IPS-18c (cell line): Measurements from ENCODE around the gene MPHOSPH10.
"Not testable (repeated sequence)": the region's sequence is repeated elsewhere in the genome, so short reads cannot be mapped to it uniquely, and the experiment has no call there.

Source experiments
- H3K4me3 ChIP-seq: 2 replicates; pipeline ENCODE4 v1.7.0; 2013; ENCODE audit warnings: low read depth, mild to moderate bottlenecking, low read length, moderate library complexity; ENCODE audit not compliant: insufficient read depth
- H3K9me3 ChIP-seq: one replicate; pipeline ENCODE4 v1.6.1; 2013; ENCODE audit warnings: mild to moderate bottlenecking, low read length, moderate library complexity; ENCODE audit not compliant: control insufficient read depth, insufficient read depth

The MPHOSPH10 gene

DNA sequence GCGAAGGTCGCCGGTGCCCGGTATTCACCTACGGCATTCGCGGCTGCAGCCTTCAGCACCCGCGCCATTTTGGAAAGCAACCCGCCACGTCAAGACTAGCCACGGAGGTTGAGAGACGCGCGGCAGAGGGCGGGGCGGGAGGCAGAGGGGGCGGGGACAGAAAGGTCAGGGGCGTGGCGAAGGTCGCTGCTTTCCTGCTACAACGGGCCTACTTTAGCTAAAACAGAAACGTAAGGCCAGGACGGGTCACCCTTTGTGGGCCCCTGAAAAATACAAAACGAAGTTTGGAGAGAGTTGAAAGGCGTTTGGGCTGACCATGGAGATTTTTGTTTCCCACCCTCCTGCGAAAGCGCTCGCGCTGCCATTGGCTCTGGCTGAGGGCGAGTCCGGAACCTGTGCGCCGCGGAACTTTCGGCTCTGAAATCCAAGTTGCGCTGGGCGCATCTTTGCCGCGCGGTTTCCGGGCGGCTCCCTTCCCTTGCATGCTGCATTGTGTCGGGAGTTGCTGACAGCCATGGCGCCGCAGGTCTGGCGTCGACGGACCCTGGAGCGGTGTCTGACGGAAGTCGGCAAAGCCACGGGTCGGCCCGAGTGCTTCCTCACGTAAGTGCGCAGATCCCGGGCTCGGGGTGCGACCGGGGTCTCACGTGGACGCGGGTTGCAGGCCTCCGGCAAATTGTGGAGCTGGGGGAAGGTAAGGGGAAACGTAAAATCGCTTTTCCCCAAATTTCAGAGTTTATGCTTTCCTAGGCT is at the start of gene MPHOSPH10, which contains the start of gene MCEE:
Gene MPHOSPH10 (plus strand): TSS at position 483 of the 753 bp plus-strand sequence. CDS start 32 bp downstream, at position 515.
Gene MCEE (minus strand): TSS at position 78 of the 753 bp plus-strand sequence. CDS start 10 bp downstream, at position 68.
- H3K9me3 ChIP-seq = no peaks in the 10 kb centered on the region
- peak within 1 kb of the TSS; percentile 97 for H3K4me3 ChIP-seq

DNA sequence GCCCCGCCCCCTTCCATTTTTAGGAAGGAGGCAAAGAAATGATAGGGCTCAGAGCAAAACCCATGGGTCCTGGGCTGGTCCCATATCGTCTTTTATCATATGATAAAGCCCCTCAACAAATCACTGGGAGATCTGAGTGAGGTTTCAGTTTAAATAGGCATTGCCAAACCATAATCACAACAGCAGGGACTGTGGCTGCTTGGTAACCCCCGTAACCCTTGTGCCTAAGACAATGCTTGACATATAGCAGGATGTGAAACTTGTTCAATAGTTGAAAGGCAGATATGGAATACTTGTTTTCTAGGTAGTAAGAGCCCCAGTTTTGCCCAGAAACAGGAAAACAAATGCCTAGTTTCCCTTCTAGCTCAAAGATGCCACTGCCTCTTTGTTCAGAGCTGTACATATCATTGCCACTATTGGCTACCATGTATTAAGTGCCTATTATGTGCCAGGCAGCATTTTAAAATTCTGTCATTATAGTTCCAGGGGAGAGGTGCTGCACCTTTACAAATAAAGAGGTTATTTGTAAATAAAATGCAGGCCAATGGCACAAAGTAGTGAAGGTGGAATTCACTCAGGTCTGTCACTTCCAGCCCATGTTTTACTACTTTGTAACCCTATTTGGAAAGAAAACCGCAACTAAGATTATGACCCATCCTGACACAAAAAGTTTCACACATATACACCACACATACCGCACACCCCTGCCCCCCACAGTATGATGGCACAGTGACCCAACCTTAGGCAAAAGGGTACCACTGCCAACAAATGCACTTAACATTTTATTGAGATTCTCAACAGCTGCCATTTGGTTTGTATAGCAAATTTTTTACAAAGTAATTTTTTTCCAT is 47.8 kb upstream of the MPHOSPH10 start:
- Histone ChIP-seq H3K4me3 (no peak overlapping the region), H3K9me3 (no peaks in the 10 kb centered on the region)

DNA sequence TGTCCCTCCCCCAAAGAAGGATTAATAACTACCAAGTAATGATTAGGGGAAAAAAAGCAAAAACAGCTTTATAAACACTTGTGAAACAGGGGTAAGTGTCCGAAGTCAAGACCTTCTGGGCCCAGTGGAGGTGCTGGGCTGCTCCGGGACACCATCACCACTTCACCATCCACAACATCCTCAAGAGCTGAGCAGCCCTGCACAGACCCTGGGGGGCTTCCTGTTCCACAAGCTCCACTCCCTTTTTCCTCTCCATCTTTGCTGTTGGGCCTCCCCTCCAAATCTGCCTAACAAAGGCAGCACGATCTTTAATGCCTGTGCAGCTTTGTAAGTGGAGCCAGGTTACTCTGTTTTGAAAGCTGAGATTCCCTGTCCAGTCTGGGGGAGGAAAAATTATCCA is 47.1 kb upstream of the MPHOSPH10 start:
- H3K9me3 ChIP-seq = not testable (repeated sequence)

DNA sequence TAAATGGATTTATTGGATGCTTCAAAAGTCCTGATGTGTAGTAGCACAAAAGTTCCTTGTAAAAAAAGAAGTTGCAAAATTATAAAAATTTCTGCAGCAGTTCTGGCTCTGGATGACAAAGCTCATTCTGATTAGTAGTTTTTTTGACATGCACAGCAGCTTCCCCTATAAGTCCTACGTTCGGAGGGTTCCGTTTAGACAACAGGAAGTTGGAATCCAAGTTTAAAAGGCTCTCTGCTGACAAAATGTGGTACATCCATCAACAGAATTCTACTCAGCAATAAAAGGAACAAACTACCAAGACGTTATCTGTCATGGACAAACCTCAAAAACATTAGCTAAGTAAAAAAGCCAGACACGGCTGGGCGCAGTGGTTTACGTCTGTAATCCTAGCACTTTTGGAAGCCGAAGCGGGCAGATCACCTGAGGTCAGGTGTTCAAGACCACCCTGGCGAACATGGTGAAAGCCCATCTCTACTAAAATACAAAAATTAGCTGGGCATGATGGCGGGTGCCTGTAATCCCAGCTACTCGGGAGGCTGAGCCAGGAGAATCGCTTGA is 46.6 kb upstream of the MPHOSPH10 start:
- not testable (repeated sequence) for H3K9me3 ChIP-seq, H3K4me3 ChIP-seq

More for the DNA sequence above, 47.1 kb upstream of the MPHOSPH10 start:
- not testable (repeated sequence) for H3K4me3 ChIP-seq

GRCh38 chr2:71085325-71086003 is 45.0 kb upstream of the MPHOSPH10 start:
- not testable (repeated sequence) for H3K9me3 ChIP-seq

DNA sequence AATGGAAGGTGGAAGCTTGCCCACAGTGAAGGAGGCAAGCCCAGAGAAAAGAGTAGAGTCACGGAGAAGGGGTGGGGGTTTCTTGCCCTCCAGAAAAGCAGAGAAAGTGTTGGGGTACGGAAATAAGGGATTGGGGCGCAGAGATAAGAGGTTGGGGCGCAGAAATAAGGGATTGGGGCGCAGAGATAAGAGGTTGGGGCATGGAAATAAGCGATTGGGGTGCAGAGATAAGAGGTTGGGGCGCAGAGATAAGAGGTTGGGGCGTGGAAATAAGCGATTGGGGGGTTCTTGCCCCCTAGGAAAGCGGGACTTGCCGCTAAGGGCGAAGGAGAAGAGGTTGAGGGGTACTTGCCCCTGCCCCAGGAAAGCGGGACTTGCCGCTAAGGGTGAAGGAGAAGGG is 41.0 kb upstream of the MPHOSPH10 start:
- H3K4me3 ChIP-seq, H3K9me3 ChIP-seq: not testable (repeated sequence)

More at GRCh38 chr2:71085325-71086003, 45.0 kb upstream of the MPHOSPH10 start:
- H3K4me3 ChIP-seq = not testable (repeated sequence)

DNA sequence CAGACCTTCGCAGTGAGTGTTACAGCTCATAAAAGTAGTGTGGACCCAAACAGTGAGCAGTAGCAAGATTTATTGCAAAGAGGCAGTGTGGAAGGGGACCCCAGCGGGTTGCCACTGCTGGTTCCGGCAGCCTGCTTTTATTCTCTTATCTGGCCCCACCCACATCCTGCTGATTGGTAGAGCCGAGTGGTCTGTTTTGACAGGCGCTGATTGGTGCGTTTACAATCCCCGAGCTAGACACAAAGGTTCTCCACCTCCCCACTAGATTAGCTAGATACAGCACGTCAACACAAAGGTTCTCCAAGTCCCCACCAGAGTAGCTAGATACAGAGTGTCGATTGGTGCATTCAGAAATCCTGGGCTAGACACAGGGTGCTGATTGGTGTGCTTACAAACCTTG is 38.6 kb upstream of the MPHOSPH10 start:
- H3K9me3 ChIP-seq, H3K4me3 ChIP-seq: not testable (repeated sequence)

GRCh38 chr2:71092491-71093260 is 37.8 kb upstream of the MPHOSPH10 start:
- H3K9me3 ChIP-seq, H3K4me3 ChIP-seq: not testable (repeated sequence)

DNA sequence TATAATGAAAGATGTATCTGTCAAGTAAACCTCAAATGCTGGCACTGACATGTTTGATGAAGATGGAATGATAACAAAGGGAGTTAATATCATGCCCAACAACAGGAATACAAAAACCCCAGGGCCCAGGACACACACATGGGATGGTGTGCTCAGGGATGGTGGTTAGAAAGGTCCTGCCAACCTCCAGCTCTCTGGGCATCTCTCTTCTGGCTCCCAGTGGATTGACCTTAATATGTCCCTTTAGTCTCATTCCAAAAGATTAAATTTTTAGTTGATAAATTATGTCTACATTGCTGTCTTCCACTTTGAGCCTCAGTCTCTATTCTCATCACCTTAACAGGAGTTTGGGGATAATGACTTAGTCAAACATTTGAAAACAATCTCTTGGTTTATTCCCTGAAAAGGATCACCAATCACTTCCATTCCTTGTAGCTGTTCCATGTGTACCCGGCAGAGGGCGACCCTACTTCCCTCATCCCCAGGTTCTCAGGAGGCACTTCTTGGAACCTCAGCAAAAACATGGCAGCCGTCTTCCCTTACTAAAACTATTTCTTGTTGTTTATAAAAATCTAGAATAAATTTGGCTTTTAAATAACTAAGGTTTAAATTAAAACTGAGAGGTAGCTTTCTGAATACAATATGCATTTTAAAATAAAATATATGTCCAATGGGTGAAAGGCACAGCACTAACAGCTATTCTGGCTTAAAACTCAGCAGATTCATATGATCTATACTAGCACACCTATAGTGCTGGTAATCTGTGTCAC is 30.1 kb upstream of the MPHOSPH10 start:
- Histone ChIP-seq H3K9me3 (peaks cover 1% of the 10 kb centered on the region), H3K4me3 (no peak overlapping the region)

GRCh38 chr2:71101656-71102055 is 28.8 kb upstream of the MPHOSPH10 start:
- Histone ChIP-seq H3K4me3 (no peak overlapping the region), H3K9me3 (peaks cover 3% of the 10 kb centered on the region)

GRCh38 chr2:71102981-71103681 is 27.3 kb upstream of the MPHOSPH10 start:
- Histone ChIP-seq H3K4me3 (no peak overlapping the region), H3K9me3 (peaks cover 3% of the 10 kb centered on the region)

- peaks cover 3% of the 10 kb centered on the region for H3K9me3 ChIP-seq
- no peak overlapping the region; the same call in 1 of the 2 replicates for H3K4me3 ChIP-seq
Observed at GRCh38 chr2:71103809-71104208, 26.6 kb upstream of the MPHOSPH10 start.

DNA sequence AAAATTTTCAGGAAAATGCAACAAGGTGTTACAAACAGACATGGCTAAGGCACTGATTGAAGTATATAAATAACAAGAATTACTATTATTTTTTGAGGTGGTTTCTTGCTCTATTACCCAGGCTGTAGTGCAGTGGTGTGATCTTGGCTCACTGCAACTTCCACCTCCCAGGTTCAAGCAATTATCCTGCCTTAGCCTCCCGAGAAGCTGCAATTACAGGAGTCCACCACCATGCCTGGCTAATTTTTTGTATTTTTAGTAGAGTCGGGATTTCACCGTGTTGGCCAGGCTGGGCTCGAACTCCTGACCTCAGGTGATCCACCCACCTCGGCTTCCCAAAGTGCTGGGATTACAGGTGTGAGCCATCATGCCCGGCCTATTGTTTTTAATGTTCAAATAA is 24.0 kb upstream of the MPHOSPH10 start:
- not testable (repeated sequence) for H3K9me3 ChIP-seq, H3K4me3 ChIP-seq

- H3K4me3 ChIP-seq = no peak overlapping the region
- H3K9me3 ChIP-seq = peaks cover 3% of the 10 kb centered on the region
Observed at GRCh38 chr2:71108091-71108490, 22.3 kb upstream of the MPHOSPH10 start.

- Histone ChIP-seq H3K9me3 (no peaks in the 10 kb centered on the region), H3K4me3 (no peak overlapping the region)
Observed at GRCh38 chr2:71113843-71114242, 16.6 kb upstream of the MPHOSPH10 start.
